Stimulated activated CD8-positive, alpha-beta memory T cell treated with anti-CD3 and anti-CD28 coated beads, Interleukin-15, amount 100 ng/mL, for 4 hours (primary cell): Measurements from ENCODE around the gene SPACA9.
A peak's percentile ranks its signal among the peaks of the same experiment; 100 is the strongest.

Source experiments
- DNase-seq, 2 donors: peaks; one replicate each; pipeline ENCODE4 v3.0.0-alpha.2; 2020; ENCODE audit warnings: low read depth in 2 of 2

SPACA9 gene

GRCh38 chr9:132894346-132894745 lies 15.6 kb downstream of the SPACA9 start:
- no peak for DNase-seq

DNA sequence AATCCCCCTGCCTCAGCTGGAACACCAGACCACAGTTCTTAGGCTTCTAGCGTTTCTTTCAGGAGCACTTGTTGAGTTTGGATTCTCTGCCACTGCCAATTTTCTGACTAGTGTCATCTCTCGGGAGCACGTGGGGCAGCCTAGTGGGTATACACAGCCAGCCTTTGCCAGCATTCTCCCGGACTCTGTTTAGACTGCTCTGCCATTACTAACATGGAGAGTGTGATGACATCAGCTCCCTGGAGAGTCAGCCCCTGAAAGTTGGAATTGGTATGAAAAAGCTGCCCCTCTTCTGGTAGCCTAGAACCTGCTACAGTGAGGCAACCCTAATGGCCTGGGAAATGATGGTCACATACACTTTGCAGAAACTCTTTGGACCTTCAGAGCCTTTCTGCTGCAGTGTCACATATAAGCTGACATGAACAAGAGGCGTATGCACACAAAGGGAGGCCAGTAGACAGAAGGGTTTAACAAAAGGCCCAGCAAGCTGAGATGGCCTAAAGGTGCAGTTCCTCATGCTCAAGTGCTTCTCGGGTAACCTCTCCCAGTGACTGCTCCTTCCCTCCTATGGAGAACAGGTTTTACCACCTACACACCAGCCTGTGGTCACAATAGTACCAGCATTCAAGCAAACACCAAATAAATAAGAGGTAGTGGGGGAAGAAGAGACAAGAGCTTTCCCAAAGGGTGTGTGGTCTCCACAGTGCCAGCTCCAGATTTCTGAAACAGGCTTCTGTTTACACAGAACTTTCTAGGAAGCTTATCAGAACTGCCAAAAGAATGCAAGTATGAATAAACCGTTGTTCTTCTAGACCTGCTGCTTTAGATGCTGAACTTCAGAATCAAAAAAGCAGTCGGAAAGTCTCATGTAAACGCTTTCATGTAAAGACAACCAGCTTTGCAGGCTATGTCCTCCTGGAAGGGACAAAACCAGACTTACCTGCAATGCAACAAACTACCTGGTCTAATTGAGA lies 16.5 kb downstream of the SPACA9 start:
- no peak for DNase-seq

DNA sequence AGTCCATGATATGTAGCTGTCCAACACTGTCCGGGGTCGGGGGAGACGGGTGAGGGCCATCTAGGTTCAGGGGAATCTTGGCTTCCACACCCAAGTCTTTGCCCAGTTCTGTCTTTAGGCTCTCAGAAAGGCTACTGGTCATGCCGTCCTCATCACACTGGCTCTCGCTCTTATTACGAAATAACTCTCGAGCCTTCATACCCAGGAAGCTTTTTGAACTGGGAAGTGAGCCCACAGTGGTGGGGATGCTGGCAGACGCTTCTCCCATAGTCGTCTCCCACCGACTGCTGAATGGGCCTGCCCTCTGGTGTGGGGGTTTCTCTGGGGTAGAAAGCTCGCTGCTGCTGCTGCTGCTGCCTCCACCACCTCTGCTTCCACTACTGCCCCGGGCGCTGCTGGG lies 17.6 kb downstream of the SPACA9 start:
- DNase-seq: no peak

DNA sequence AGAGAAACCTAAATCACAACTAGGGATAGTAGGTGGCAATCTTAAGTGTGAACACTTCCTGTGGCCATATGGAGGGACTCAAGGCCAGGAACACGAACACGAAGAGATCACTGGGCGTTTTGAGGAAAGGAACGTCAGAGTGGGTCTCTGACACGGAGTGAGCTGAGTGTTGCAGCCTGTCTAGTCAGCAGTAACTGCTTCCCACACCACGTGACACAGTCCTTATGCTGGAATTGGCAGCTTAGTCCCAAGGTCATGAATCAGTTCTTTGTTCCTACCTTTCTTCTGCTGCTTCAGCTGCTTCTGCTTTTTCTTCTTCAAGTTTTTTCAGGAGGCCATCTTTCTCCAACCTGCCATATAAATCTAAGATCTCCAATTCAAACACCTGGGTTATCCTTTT lies 18.2 kb downstream of the SPACA9 start:
- DNase-seq: no peak

GRCh38 chr9:132898051-132898450 lies 19.4 kb downstream of the SPACA9 start:
- no peak for DNase-seq

DNA sequence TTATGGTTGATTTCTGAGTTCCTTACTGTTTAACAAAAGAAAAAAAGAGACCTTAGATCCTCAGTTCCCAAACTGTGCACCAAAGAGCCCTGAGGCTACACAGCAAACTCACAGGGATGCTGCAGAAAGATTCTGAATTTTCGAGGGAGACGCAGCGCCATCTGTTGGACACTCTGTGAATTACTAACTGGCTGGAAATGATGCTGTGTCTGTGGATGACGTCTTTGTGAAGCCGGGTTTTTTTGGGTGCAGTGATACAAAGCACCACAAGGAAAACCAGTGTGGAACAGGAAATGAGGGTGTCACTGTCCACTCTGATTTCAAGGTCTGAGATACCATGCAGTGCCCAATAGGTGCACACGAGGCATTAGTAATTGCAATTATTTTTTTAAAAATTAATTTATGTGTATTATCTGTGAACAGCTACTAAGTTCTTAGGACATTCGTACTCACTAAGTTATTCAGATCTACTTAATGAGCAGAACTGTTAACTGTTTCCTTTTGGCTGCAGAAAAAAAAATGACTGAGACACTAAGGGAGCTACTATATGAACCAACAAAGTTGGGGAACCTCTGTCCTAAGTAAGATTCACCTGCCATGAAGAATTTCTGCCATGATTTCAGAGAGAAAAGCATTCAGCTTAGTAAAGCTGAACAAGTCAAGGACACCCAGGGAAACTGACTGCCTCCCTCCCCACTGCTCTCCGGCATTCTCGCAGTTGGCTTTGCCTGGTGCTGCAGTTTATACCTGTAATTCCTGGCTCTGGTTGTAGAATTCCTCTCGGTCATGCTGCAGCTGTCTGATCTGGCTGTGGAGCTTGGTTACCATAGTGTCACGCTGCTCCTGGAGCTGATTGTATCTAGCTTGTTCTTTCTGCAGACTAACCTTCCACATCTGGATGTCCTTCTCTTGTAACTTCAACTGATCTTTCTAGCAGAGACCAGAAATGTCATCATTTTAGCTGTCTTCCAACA lies 23.4 kb downstream of the SPACA9 start:
- DNase-seq: peak; percentile 19 to 35

- DNase-seq: no peak
These were observed 25.1 kb downstream of the SPACA9 start for GRCh38 chr9:132903574-132904492.

DNA sequence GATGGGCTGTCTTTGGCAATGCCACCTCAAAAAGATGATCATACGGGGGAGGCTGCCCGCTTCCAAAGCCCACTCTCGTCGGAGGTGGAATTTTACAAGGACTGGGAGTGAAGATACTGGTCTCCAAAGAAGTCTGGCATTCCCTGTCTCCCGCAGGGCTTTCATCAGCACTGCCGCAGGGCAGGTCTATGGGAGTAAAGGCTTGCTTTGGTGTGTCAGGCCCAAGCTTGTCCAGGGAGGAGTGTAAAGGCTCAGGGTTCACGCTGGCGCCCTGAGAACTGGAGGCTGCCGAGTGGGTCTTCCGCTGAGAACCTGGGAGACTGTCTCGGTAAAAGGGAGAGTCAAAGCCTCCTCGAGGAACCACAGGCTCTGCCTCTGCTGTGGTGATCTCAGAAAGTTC lies 27.0 kb downstream of the SPACA9 start:
- no peak for DNase-seq

- no peak for DNase-seq
These were observed 29.9 kb downstream of the SPACA9 start for GRCh38 chr9:132908635-132909034.

DNA sequence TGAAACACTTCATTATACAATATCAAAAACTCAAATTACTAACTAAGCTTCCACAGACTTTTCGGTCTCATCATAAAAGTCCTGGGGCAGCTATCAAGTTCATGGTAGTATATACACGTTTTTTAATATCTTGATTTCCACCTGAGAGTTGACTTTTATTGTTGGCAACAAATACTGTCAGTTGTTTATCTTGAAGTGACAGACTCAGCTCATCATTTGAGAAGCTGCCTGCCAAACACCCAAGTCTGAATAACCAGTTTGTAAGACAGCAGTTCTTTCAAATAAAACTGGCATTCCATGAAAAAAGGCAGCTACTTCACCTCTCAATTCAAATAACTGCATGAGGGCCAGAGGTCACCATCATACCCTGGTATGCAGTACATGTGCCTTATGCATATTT lies 30.6 kb downstream of the SPACA9 start:
- no peak for DNase-seq

DNA sequence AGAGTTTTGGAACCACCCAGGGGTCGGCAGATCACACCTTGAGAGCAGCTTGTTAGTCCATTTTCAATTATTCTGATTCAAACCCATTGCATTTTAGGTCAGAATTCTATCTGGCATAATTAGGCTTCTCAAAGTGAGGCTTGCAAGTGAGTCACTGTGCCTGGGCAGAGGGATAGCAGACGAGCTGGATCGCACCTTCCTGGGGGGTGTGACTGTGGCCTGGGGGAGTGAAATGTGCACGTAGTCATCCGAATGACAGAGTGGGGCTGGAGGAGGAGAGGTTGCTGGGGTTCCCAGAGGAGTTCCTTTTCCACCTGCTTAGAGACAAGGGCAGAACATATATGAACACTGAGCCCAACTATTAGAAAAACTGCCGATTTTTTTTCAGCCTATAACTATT lies 31.7 kb downstream of the SPACA9 start:
- no peak for DNase-seq

- no peak for DNase-seq
These were observed 33.4 kb downstream of the SPACA9 start for GRCh38 chr9:132912131-132912530.

- no peak for DNase-seq
These were observed 36.2 kb downstream of the SPACA9 start for GRCh38 chr9:132914924-132915323.

DNA sequence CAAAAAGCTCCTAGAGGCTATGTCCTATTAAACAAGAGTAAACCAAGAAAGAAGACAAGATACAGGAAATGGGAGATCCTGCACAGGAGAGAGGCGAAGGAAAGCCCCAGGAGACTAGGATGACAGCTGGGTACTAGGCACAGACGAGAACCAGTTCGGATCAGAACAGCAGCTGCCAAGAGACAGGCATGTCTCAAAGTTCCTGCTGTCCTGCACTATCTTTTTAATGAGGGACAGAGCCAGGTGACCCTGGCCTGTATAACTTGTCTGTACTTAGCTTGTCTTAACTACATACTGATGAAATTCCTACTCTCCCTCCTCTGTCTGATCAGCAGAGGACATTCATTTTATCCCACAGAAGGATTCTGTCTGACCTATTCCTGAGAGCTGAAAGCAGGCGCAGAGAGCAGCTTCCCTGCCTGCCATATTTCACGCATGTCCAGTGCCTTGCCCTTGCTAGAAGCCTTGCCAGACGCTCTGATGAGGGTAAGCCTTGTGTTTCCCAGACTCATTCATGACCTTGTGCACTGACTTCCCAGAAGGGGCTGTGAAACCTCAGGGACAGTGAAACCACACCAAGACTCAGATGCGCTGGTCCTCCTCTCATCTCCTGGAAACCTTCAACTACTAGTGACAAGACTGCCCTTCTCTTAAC lies 41.0 kb downstream of the SPACA9 start:
- DNase-seq: no peak

DNA sequence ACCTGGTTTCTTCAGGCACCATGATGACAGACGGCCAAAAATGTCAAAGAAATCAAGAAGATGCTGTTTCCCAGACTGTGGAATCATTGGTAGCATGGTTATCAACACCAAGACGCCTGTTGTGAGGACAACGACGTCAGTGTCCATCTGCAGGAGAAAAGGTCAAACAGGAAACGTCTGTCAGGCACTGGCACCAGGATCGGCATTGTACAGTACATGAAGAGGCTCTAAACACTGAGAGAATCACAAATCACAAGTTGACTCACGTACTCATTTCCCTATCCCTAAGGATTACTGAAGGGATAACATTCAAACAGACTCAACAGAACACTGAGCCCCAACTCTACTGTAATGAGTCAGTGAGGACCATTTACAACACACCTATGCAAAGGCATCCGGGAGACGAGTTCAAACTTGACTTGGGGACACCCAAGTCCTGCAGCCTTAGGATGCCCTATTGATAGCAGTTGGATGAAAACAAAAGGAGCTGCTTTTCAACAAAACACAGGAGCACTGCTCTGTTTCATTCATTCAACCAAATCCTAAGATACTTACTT lies 44.7 kb downstream of the SPACA9 start:
- DNase-seq: no peak

- DNase-seq: no peak
These were observed 49.0 kb downstream of the SPACA9 start for GRCh38 chr9:132927704-132928103.

DNA sequence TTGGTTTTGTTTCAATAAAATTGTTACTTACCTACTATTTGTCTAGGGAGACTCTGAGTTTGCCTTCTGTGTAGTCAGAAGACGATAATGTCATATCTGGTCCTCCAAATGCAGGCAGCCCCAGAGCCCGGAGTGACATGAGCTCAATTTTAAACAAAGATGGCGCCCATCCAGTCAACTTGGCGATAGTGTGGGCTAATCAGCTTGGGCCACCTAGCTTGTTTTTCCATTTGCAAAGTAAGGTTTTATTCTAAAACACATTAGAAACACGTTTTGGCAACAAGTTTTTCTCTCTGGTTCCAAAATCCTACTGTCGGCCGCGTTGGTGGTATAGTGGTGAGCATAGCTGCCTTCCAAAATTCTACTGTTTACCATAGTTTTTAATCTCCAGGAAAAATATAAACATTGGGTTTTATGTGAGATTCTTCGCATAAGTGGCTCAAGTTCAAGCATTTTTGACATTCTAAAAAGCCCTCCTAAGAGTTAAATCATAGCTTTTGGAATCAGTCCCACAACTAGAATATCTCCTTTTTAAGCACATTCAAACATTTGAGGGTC lies 52.6 kb downstream of the SPACA9 start:
- no peak for DNase-seq

- DNase-seq: no peak
These were observed 56.3 kb downstream of the SPACA9 start for GRCh38 chr9:132935026-132935425.

DNA sequence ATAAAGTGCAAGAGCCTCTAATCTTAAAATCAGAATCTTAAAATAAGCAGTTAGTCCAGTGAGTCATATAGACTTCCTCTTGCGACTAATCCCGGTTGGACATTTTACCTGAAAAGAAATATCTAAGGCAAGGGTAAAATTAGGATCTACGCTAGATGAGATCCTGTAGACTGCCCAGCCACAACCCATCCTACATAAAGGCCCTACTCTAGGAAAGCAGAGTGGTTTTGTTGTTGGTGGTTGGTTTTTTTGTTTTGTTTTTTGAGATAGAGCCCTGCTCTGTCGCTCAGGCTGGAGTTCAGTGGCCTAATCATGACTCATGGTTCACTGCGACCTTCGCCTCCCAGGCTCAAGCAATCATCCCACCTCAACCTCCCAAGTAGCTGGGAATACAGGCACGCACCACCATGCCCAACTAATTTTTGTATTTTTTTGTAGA lies 58.8 kb downstream of the SPACA9 start:
- DNase-seq: no peak

DNA sequence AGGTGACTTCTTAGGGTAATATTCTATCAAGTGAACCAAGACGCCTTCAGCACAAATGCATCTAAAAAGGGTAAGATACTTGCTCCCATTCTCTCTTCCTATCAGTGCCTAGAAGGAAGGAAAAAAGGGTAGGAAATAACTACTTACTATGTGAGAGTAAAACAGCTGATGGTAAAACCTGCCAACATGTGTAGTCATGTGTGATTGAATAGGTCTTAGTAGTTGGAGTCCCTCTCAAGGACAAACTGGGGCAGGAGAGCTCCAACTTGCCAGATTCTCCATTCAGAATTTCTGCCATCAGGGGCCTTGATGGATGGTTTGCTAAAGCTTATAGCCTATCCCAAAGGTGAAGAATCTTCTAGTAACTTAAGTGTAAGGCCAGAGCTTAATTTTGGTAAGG lies 60.5 kb downstream of the SPACA9 start:
- no peak for DNase-seq
